ENCODE results near the gene CHAD.

GRCh38 chr17:50483266-50483665 lies 14.6 kb upstream of the CHAD start:
- TF ChIP-seq CTCF (IDR thresholded peaks at IDR 0.05) (no peak), POLR2A (IDR thresholded peaks at IDR 0.05) (no peak), POLR2AphosphoS5 (IDR thresholded peaks at IDR 0.05) (no peak)

Data from prostate gland (tissue), 2 donors.